ENCODE results near the gene EEF1AKMT2.

DNA sequence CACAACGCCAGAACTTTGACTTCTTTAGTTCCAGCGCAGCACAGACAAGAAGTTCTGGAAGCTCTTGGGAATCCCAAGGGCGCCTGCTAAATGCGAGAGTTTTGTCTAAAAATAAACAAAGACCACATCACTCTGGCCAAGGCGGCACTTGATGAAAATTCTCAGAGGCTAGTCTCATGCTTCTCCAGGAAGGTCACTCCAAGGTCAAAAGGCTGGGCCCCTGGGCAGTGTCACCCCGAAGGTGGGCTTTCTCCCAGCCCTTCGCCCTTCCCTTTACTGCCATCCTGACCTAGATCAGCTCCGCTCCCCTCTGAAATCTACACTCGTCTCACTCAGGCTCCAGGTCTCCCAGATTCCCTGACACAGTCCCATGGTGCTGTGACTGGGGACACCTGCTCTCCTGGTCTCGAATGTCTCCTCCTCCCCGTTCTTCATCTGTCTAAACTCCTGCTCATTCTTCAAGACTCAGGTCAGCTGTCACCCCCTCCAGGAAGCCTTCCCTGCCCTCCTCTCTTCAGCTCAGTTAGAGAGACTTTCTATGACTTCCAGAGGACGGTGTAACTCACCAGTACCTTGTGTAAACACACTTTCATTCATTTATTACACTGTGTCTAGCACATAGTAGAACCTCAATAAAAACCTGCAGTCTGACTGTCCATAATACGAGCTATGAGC is 58.0 kb downstream of the EEF1AKMT2 start:
- TF ChIP-seq, protein P1, sequence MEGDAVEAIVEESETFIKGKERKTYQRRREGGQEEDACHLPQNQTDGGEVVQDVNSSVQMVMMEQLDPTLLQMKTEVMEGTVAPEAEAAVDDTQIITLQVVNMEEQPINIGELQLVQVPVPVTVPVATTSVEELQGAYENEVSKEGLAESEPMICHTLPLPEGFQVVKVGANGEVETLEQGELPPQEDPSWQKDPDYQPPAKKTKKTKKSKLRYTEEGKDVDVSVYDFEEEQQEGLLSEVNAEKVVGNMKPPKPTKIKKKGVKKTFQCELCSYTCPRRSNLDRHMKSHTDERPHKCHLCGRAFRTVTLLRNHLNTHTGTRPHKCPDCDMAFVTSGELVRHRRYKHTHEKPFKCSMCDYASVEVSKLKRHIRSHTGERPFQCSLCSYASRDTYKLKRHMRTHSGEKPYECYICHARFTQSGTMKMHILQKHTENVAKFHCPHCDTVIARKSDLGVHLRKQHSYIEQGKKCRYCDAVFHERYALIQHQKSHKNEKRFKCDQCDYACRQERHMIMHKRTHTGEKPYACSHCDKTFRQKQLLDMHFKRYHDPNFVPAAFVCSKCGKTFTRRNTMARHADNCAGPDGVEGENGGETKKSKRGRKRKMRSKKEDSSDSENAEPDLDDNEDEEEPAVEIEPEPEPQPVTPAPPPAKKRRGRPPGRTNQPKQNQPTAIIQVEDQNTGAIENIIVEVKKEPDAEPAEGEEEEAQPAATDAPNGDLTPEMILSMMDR (IDR thresholded peaks at IDR 0.05), result no peak
- TF ChIP-seq POLR2A (IDR thresholded peaks at IDR 0.05), result no peak
